MCF 10A (cell line): ENCODE results near the gene PLEKHM3. TPM values are rescaled to one million over a fixed set of nuclear protein-coding genes. Genes with fewer than 3 reads are reported as not detected.

Source experiments
- BruUV-seq: library from RNA; stranded (reverse); fragments of 400-500 nt; replicated peaks from 2 replicates; lab custom pipeline; 2021; lab: Mats Ljungman, UMichigan
- CTCF ChIA-PET: fragments of 300-600 bp; sonication (Branson Sonifier 250); formaldehyde crosslinking; extraction: SDS; loops from one replicate; lab custom pipeline; 2021; ENCODE audit warnings: antibody characterized with exemption, inconsistent platforms; lab: Yijun Ruan, JAX
- POLR2A ChIA-PET: fragments of 300-600, 350-650 bp; sonication (Branson Sonifier 250); formaldehyde crosslinking; extraction: SDS; loops from one replicate; lab custom pipeline; 2020; ENCODE audit warnings: antibody characterized with exemption, inconsistent platforms; lab: Yijun Ruan, JAX
- DNase-seq: peaks from one replicate; pipeline ENCODE4 v3.0.0-alpha.2; 2018; ENCODE audit not compliant: unreplicated experiment
- H3K27ac Mint-ChIP-seq: one replicate; pipeline ENCODE4 v1.8.0; 2022; ENCODE audit warnings: mild to moderate bottlenecking, low read depth, mixed read lengths; ENCODE audit not compliant: unreplicated experiment
- H3K27me3 Mint-ChIP-seq: one replicate; pipeline ENCODE4 v1.8.0; 2022; ENCODE audit warnings: mixed read lengths; ENCODE audit not compliant: insufficient read depth, unreplicated experiment
- H3K36me3 Mint-ChIP-seq: one replicate; pipeline ENCODE4 v1.8.0; 2022; ENCODE audit warnings: mild to moderate bottlenecking, moderate library complexity, mixed read lengths; ENCODE audit not compliant: insufficient read depth, unreplicated experiment
- H3K4me1 Mint-ChIP-seq: one replicate; pipeline ENCODE4 v1.8.0; 2022; ENCODE audit warnings: mixed read lengths; ENCODE audit not compliant: insufficient read depth, unreplicated experiment
- H3K4me3 Mint-ChIP-seq: one replicate; pipeline ENCODE4 v1.8.0; 2022; ENCODE audit warnings: mild to moderate bottlenecking, moderate library complexity, mixed read lengths; ENCODE audit not compliant: unreplicated experiment
- H3K9me3 Mint-ChIP-seq: one replicate; pipeline ENCODE4 v1.8.0; 2022; ENCODE audit warnings: mixed read lengths; ENCODE audit not compliant: unreplicated experiment
- CTCF ChIP-seq: fragments of 200-600 bp; IDR thresholded peaks from one replicate; pipeline ENCODE4 v1.8.0; 2022; ENCODE audit warnings: antibody characterized with exemption, mild to moderate bottlenecking; ENCODE audit not compliant: unreplicated experiment
- intact Hi-C: fragments of 100-400 bp; cut with micrococcal nuclease; formaldehyde crosslinking; loops from 2 replicates; pipeline ENCODE4 v1.14.1; 2022
- total RNA-seq: library from RNA; stranded (reverse); gene quantifications from 2 replicates; pipeline ENCODE4 v1.2.3, GENCODE V29; 2022

Gene PLEKHM3
- total RNA-seq, 1 experiment from 2014 or later, result 5.4 TPM

- Mint-ChIP-seq H3K36me3 (no peaks in the 10 kb centered on the region), H3K4me3 (no peak overlapping the region), H3K9me3 (no peaks in the 10 kb centered on the region), H3K27me3 (no peaks in the 10 kb centered on the region), H3K27ac (no peak overlapping the region), H3K4me1 (peaks cover 12% of the 10 kb centered on the region)
- no TSS peak for BruUV-seq
- no peak for DNase-seq
- CTCF ChIA-PET, result no interaction called here
- intact Hi-C loops, result no loop called here
- POLR2A ChIA-PET, result interaction anchor here (0.6 kb wide), 1 partner anchor 1894 kb away, joined by 3 read pairs; no protein-coding TSS in a partner anchor
- TF ChIP-seq CTCF, result no peak
These were observed 210.1 kb downstream of the PLEKHM3 start for GRCh38 chr2:207815254-207815653.

GRCh38 chr2:207813942-207814341 lies 211.4 kb downstream of the PLEKHM3 start:
- Mint-ChIP-seq H3K9me3 (no peaks in the 10 kb centered on the region), H3K27me3 (no peaks in the 10 kb centered on the region), H3K4me1 (peaks cover 16% of the 10 kb centered on the region), H3K4me3 (no peak overlapping the region), H3K36me3 (no peaks in the 10 kb centered on the region), H3K27ac (no peak overlapping the region)
- CTCF ChIA-PET, result interaction anchor here (0.8 kb wide), 1 partner anchor 40 kb away, joined by 3 read pairs; no protein-coding TSS in a partner anchor
- no peak for TF ChIP-seq CTCF
- POLR2A ChIA-PET, result no interaction called here
- BruUV-seq, result no TSS peak
- no peak for DNase-seq
- intact Hi-C loops, result no loop called here

- no peak for TF ChIP-seq CTCF
- Mint-ChIP-seq H3K4me3 (no peak overlapping the region), H3K36me3 (no peaks in the 10 kb centered on the region), H3K27ac (no peak overlapping the region), H3K4me1 (peaks cover 16% of the 10 kb centered on the region), H3K27me3 (no peaks in the 10 kb centered on the region), H3K9me3 (no peaks in the 10 kb centered on the region)
- POLR2A ChIA-PET, result no interaction called here
- intact Hi-C loops, result no loop called here
- BruUV-seq, result no TSS peak
- CTCF ChIA-PET, result interaction anchor here (0.6 to 0.8 kb wide), 3 partner anchors 21 to 535 kb away, joined by 3 read pairs; no protein-coding TSS in a partner anchor
- no peak for DNase-seq
These were observed 212.0 kb downstream of the PLEKHM3 start for GRCh38 chr2:207813221-207813916.

GRCh38 chr2:207812726-207813080 lies 212.6 kb downstream of the PLEKHM3 start:
- Mint-ChIP-seq H3K4me1 (peaks cover 16% of the 10 kb centered on the region), H3K27me3 (no peaks in the 10 kb centered on the region), H3K9me3 (no peaks in the 10 kb centered on the region), H3K27ac (no peak overlapping the region), H3K4me3 (no peak overlapping the region), H3K36me3 (no peaks in the 10 kb centered on the region)
- ChIA-PET CTCF (interaction anchor here (0.7 kb wide), 1 partner anchor 536 kb away, joined by 3 read pairs; no protein-coding TSS in a partner anchor), POLR2A (interaction anchor here (1.5 kb wide), 1 partner anchor 35 kb away, joined by 6 read pairs; no protein-coding TSS in a partner anchor)
- TF ChIP-seq CTCF, result no peak
- intact Hi-C loops, result no loop called here
- no TSS peak for BruUV-seq
- no peak for DNase-seq
